Activated T-cell treated with anti-CD3 and anti-CD28 coated beads for 48 hours (primary cell): Measurements from ENCODE around the gene RHEB.
"Not testable (repeated sequence)": the region's sequence is repeated elsewhere in the genome, so short reads cannot be mapped to it uniquely, and the experiment has no call there.

ENCODE experiments used
- DNase-seq: peaks from one replicate; pipeline ENCODE4 v3.0.0-alpha.2; 2020; ENCODE audit warnings: low read depth

RHEB gene, protein sequence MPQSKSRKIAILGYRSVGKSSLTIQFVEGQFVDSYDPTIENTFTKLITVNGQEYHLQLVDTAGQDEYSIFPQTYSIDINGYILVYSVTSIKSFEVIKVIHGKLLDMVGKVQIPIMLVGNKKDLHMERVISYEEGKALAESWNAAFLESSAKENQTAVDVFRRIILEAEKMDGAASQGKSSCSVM

DNA sequence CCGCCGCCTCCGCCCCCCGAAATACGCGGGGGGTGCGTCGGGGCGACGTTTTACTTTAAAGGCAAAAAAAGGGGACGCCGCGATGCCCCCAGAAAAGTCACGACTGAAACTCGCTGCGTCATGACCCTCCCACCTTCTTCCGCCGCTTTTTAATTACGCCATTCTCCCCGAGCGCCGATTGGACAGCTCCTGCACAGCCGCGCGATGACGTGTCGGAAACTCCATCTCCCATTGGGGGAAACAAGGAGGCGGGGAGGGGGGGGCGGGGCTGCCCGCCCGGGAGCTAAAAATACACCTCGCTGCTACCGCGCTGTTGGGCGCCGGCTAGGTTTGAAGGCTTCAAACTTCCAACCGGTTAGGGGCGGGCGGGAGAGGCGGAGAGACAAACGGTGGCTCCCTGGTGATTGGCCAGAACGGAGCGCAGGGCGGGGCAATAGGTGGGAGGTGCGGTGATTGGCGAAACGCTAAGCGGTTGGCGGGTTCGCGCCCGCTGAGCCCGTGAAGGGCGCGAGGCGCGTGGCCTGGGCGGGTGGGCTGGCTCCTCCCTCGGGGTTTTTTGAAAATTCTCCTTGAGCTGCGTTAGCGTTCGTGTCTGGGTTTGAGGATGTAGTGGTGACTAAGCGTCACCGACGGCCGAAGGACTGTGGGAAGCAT is at the start of gene RHEB:
TSS of gene RHEB (minus strand) at position 131 of the 654 bp plus-strand sequence. CDS start 384 bp downstream, outside the sequence.
- peak; percentile 98 for DNase-seq

DNA sequence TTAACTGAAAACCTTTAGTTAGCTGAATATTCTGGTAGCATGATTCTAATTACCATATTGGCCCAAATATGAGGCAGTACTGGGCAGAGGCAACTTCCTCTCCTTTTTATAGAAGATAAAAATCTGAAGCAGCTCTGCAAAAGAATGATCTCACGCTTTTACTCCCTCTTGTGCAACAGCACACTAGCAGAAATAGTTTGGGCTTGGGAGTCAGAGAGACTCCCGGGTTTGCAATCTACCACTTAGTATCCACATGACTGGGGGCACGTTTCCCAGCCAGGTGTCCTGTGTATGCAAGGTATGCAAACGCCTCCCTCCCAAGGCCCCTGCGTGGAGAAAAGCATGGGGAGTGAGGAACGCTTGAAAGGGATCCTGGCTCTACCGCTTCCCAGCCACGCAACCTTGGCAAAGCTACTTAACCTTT is 47.2 kb upstream of the RHEB start:
- no peak for DNase-seq

DNA sequence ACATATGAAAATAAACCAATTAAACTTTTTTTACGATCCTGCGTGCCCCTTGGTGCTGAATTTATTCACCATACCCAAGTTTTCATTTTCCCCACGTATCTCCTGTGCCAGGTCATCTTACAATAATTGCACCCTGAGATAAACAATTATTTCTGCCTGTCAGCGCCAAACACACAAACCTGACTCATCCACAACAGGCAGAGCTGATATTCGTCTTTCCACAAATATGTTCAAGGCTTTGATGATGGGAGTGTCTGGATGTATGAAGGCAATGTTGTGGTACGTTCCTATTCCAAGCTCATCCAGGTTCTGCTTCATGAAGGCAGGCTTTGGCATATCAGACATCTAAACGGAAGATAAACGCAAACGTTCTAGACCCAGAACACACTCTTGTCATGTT is 45.8 kb upstream of the RHEB start:
- DNase-seq = no peak

DNA sequence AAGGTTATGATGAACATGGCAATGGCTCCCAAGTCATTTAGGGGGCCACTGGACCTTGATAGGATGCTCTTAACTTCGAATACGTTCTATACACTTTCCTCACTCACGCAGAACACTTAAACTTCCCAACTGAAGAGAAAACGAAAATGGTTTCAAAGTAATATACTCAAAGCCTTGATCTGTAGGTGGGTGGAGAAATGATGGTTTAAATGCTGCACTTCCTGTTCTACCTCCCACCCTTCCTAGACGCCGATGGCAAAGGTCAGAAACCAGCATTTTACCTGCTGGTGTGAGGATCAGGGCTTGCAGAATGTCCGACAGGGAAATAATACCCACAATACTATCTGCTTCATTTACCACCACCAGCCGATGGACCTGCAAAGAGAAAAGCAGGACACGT is 40.5 kb upstream of the RHEB start:
- no peak for DNase-seq

DNA sequence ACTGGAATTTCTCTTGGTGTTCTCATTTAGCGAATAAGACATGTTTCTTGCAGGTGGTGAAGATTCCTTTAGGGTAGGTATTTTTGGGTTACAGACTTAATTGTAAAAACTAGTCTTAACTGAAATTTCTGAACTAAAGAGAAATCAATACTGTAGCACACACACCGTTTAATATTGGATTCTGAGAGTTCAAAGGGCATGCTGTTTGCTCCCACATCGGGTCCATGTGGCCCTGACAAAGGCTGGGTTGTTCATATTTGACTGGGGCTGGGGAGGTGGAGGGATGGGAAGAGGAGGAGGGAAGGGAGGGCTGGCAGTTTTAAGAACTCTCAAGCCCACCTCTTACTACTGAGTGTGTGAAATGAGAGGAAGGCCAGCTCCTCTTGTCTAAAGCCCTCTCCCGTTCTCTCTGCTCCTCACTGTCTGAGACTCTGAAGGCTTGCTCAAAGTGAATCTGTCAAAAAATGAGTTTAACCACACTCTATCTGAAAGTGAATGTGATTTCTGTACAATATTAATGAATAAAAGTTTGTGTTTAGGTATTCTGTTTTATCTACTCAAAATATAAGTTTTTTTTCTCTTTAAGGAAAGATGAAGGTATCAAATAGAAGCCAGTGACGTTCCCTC is 40.0 kb upstream of the RHEB start:
- DNase-seq = no peak

DNA sequence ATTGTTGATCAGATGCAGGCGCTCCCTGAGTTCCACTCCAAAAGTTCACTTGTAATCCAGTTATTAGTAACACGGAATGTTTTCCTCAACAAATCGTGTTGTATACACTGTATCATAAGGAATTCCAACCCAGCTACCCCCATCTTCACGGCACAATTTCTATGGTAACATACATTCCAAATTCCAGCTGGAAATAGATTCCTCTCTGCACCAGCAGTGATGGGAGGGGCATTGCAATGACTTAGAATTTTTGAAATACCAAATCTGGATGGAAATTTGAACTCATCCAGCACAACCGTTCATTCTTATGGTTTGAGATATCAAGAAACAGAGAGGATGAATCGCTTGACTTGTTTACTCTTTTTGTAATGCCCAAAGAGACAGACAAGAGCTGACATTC is 38.9 kb upstream of the RHEB start:
- no peak for DNase-seq

DNA sequence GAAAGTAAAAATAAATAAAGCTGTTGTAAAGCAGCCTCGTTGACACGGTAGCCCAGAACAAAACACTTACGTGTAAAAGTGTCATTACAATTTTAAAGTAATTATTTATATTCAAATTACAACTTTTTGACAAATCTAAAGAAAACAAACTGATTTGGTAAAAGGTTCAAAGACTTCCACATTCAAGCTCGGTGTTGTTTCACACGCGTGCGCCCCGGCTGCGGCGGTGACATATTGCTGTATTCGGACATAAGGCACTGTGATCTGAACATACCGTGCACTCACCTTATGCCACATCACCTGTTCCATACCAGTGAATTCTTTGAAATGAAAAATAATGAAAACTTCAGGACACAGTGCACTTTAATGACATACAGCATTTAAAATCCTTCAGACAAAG is 36.9 kb upstream of the RHEB start:
- DNase-seq = no peak

DNA sequence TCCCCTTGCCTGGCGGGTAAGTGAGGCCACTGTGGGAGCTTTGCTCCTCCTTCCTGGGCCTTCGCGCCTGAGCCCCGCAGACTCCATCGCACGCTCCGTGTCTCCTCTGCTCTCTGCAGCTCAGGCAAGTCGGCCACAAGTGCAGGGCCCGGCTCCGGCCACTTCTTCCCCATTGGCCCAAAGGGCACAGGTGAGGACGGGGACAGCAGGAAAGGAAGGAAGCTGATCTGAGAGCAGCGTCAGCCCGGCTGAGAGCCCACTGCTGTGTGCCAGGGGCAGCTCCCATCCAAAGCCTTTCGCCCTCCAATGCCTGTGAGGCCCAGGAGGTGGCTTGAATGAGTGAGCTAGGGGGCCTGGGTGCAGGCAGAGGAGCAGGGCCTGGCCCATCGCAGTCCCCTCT is 33.7 kb upstream of the RHEB start:
- no peak for DNase-seq

DNA sequence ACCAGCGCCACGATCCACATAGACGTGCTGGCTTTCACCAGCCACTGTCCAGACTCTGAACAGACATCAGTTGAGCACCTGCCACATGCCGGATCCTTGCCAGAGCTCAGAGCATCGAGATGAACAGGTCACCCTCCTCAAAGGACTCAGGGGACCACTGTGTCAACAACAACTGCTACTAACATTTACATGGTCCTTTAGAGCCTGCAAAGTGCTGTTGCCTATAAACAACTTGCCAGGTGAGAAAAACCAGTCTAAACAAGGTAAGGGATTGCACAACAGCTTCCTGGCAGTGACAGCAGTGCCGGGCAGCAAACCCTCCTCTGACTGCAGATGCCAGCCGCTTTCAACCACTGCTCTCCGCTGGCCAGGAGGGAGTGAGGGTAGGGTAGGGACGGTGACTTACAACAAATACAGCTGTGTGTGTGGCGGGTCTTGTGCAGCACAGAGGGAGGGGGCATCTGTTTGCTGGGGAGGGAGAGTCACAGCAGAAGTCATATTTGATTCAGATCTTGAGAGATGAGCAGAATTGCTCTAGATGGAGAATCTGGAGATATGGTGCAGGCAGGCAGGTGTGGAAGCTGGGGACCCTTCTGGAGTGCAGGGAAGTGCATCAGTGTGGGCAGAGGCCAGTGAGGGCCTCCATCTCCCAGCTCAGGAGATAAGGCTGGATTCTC is 32.8 kb upstream of the RHEB start:
- DNase-seq = no peak

DNA sequence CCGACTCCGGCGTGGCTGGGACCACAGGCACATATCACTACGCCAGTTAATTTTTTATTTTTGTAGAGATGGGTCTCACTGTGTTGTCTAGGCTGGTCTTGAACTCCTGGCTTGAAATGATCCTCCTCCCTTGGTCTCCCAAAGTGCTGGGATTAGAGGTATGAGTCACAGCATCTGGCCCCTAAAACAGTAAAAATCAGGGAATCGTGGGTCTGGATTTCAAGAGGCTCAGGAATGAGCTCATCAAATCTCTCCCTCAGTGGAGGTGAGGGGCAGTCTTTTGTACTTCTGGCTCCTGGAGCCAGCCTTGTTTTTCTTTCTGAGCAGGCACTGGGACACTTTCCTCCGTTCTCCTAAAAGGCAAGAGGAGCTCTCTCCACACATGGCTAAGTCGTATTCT is 32.1 kb upstream of the RHEB start:
- no peak for DNase-seq

DNA sequence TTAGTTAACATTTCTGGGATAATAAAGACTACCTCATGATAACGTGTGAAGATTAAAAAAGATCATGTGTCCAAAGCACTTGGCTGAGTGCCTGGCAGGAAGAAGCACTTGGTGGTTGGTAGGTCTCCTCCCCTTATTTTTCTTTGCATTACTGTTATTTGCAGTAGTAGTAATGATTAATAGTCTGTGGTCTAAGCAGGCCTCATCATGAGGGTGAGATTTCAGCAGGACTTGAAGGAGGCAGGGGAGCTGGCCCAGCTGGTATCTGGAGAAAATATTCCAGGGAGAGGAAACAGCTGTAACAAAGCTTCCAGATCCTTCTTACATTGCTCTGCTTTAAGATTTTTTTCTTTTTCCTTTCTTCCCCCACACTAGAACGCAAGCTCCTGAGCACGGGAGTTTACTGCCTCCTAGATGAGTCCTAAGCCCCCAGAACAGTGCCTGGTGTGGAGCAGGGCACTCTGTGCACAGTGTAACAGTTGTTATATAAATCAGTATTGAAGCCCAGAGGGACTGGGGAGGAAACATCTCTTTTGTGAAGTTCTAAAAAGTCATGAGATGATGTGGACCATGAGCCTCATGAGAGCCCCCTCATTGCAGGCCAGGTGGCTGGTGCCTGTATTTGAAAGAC is 31.1 kb upstream of the RHEB start:
- no peak for DNase-seq

DNA sequence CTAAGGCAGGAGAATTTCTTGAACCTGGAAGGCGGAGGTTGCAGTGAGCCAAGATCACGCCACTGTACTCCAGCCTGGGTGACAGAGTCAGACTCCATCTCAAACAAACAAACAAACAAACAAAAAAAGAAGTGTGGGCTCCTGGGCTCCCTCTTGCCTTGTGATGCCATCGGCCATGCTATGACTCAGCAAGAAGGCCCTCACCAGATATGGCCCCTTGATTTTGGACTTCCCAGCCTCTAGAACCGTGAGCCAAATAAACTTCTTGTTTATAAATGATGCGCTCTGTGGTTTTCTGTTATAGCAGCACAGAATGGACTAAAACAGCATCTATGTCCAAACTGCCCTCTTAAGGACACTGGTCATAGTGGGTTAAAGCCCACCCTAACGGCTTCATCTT is 29.9 kb upstream of the RHEB start:
- no peak for DNase-seq

DNA sequence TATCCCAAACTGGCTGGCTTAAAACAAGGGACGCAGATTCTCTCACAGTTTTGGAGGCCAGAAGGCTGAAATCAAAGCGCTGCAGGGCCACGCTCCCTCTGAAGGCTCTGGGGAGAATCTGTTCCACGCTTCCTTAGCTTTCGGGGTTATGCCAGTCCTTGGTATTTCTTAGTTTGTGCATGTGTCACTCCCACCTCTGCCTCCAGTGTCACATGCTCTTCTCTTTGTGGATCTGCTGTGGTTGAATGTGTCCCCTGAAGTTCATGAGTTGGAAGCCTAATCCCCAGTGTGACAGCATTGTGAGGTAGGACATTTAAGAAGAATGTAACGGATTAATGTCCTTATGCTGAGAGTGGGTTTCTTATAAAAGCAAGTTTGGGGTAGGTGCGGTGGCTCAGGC is 29.4 kb upstream of the RHEB start:
- DNase-seq = no peak

DNA sequence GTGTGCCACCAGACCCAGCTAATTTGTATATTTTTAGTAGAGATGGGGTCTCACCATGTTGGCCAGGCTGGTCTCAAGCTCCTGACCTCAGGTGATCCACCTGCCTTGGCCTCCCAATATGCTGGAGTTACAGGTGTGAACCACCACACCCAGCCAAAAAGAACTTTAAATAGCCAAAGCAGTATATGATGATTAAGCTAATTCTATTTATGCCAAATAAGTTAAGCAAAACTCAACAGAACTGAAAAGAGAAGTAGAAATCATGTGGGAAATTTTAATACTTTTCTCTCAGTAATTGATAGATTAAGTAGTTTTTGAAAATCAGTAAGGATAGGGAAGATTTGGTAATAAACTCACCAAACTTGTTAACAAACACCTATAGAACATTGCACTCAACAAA is 24.5 kb upstream of the RHEB start:
- DNase-seq = no peak

DNA sequence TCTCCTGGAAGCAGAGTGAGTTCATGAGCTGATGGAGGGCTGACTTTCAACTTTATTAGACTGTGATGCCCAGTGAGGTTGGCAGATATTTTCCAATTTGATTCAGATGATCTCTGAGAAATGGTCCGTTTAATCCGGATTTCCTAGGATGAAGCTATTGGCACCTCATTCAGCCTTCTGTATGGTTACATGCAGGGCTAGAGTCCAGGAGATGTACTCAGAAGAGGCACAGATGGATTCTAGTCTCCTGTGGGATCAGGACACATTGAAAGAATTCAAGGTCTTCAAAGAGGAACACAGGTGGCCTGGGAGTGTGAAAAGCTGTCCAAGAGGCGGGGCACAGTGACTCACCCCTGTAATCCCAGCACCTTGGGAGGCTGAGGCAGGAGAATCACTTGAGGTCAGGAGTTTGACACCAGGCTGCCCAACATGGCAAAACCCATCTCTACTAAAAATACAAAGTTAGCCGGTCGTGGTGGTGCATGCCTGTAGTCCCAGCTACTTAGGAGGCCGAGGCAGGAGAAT is 23.0 kb upstream of the RHEB start:
- no peak for DNase-seq

DNA sequence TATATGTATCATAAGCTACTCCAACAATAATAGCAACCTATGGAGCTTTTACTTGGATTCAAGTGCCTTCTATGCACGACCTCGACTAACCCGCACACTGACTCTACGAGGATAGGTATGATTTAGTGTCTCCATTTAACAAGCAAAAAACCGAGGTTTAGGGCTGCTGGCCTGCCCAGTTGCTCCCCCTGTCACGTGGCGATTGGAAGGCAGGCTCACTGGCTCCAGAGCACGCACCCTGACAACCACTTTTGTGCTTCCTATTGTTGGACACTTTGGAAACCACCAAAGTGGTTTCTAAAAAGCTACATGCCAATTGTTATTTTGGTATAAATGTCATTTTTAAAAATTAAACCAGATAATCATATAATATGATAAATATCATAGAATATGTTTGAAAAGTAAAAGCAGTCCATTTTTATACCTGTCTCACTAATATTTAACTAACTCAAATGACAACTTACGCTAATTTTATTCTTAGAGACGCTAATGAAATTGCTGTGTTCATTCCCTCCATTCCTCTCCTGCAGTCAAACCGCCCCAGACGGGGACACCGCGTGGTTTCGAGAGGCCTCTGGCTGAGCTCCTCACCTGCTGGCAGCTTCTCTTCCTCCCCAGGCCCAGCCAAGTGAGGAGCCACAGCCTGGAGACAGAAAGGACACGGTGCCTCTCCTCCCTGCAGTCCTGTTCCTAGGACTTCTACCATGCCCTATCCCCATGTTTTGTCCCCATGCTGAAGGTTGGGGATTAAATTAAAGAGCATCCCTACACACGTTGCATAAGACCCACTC is 22.2 kb upstream of the RHEB start:
- no peak for DNase-seq

DNA sequence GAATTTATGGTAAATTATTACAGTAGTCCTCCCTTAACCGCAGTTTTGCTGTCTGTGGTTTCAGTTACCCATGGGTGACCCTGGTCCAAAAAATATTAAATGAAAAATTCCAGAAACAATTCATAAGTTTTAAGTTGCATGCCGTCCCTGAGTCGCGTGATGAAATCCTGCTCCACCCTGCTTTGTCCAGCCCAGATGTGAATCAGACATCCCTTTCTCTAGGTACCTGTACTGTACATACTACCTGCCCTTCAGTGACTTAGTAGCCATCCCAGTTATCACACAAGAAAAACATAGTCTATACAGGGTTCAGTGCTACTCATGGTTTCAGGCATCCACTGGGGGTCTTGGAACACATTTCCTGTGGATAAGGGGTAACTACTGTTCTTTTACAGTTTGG is 20.5 kb upstream of the RHEB start:
- no peak for DNase-seq

DNA sequence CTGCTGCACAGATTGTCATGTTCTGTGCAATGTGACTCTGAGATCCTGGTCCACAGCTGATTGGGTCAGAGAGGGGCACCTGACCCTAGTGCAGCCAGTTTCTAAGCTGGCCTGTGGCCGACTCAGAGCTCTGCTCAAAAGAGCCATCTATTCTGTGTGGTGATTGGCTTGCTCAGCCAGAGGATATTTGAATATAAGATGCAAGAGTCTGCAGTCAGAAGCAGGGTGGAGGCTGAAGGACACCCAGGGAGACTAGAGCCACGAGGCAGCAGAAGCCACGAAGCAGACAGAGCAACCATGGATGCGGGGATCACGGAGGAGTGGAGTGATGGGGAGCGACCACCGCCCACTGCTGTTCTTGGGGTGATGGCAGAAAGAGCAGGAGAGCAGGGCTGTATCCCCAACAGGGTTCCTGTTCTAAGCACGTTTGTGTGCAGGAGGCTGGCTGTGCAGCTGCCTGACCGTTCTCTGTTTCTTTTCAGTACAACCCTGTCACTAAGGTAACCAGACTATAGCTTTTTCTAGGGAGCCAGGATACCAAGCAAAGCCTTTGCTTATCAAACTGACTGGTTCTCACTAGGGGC is 19.5 kb upstream of the RHEB start:
- no peak for DNase-seq

DNA sequence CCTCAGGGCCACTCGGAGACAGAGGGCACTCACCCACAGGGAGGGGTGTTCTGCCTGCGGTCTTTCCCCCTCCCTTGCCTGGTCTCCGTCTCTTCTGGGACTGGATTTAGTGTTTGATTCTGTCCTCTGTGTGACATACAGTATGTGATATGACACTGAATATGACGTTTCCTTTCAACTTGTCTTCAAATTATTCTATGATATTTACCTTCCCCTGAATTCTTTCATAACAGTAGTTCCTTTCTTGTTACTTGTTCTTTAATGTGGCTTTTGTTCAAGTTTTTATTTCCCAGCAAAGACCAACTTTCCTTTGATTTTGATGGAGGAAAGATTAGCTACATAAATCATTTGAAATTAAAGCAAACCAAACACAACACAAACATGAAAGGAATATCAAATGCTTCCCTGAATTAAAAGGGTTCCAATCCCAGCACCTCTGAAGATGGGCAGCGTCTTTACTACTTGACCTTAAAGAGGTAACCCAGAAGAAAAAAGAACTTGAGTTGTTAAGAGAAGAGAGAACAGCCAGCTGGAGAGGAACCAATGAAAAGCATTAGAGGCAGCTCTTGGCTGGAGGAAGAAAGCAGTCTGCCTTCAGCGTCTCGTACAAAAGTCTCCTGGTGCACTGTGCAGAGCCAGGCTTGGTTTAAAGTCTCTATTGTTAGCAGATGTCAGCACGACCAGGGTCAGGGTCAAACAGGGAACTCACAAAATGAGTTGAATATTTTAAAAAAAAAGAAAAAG is 18.3 kb upstream of the RHEB start:
- DNase-seq = no peak

DNA sequence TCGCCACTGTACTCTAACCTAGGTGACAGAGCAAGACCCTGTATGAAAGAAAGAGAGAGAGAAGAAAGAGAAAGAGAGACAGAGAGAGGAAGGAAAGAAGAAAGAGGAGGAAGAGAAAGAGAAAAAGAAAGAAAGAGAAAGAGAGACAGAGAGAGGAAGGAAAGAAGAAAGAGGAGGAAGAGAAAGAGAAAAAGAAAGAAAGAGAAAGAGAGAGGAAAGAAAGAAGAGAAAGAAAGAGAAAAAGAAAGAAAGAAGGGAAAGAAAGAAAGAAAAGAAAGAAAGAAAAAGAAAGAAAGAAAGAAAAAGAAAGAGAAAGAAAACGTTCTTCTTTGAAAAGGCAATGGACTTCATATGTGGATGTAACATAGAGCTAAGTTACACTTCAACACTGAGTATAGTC is 16.5 kb upstream of the RHEB start:
- not testable (repeated sequence) for DNase-seq

DNA sequence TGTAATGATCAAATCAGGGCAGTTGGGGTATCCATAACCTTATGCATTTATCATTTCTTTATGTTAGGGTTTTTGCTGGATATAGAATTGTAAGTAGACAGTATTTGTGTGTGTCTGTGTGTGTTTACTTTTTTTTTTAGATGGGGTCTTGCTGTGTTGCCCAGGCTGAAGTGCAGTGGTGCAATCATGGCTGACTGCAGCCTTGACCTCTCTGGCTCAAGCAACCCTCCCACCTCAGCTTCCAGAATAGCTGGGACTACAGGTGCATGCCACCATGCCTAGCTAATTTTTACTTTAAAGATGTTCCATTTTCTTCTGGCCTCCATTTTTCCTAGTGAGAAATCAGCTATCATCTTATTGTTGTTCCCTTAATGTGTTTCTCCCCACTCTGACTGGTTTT is 10.1 kb upstream of the RHEB start:
- DNase-seq = no peak
